Activated CD8-positive, alpha-beta memory T cell treated with anti-CD3 and anti-CD28 coated beads, Interleukin-2, amount 50 U/mL, for 4 hours (primary cell): ENCODE results near the gene ITSN1.
"Not testable (repeated sequence)": the region's sequence is repeated elsewhere in the genome, so short reads cannot be mapped to it uniquely, and the experiment has no call there.

Source experiments
- DNase-seq: peaks from one replicate; pipeline ENCODE4 v3.0.0-alpha.2; 2020

ITSN1 gene

GRCh38 chr21:33844890-33845205 is 202.5 kb downstream of the ITSN1 start:
- DNase-seq = no peak

GRCh38 chr21:33846141-33846540 is 203.8 kb downstream of the ITSN1 start:
- no peak for DNase-seq

GRCh38 chr21:33847588-33848248 is 205.4 kb downstream of the ITSN1 start:
- DNase-seq = no peak

GRCh38 chr21:33848249-33848953 is 206.1 kb downstream of the ITSN1 start:
- DNase-seq = no peak

- no peak for DNase-seq
These were observed 207.5 kb downstream of the ITSN1 start for GRCh38 chr21:33849834-33850233.

- DNase-seq = no peak
These were observed 208.1 kb downstream of the ITSN1 start for GRCh38 chr21:33850401-33850800.

- DNase-seq = no peak
These were observed 208.7 kb downstream of the ITSN1 start for GRCh38 chr21:33850985-33851384.

GRCh38 chr21:33852485-33852884 is 210.2 kb downstream of the ITSN1 start:
- DNase-seq = no peak

GRCh38 chr21:33854604-33855003 is 212.3 kb downstream of the ITSN1 start:
- DNase-seq = no peak

GRCh38 chr21:33855190-33855589 is 212.9 kb downstream of the ITSN1 start:
- no peak for DNase-seq

- DNase-seq = no peak
These were observed 214.7 kb downstream of the ITSN1 start for GRCh38 chr21:33856893-33857527.

- no peak for DNase-seq
These were observed 215.8 kb downstream of the ITSN1 start for GRCh38 chr21:33857846-33858666.

GRCh38 chr21:33858667-33859372 is 216.5 kb downstream of the ITSN1 start:
- no peak for DNase-seq

GRCh38 chr21:33859373-33860102 is 217.2 kb downstream of the ITSN1 start:
- DNase-seq = no peak

GRCh38 chr21:33860332-33860879 is 218.1 kb downstream of the ITSN1 start:
- DNase-seq = no peak

GRCh38 chr21:33861125-33861524 is 218.8 kb downstream of the ITSN1 start:
- no peak for DNase-seq

GRCh38 chr21:33863191-33863590 is 220.9 kb downstream of the ITSN1 start:
- not testable (repeated sequence) for DNase-seq

- no peak for DNase-seq
These were observed 221.8 kb downstream of the ITSN1 start for GRCh38 chr21:33864150-33864549.

- DNase-seq = no peak
These were observed 222.9 kb downstream of the ITSN1 start for GRCh38 chr21:33865176-33865575.

- DNase-seq = no peak
These were observed 223.8 kb downstream of the ITSN1 start for GRCh38 chr21:33865996-33866575.

GRCh38 chr21:33866826-33867225 is 224.5 kb downstream of the ITSN1 start:
- no peak for DNase-seq
